GM12873 (cell line): ENCODE results near the gene CELF2.

Experiments
- TF ChIP-seq, protein P1 (sequence below): IDR thresholded peaks from 2 replicates; pipeline ENCODE4 v1.5.1; 2012; ENCODE audit warnings: low read depth, mild to moderate bottlenecking, moderate library complexity, low read length, control low read depth; ENCODE audit not compliant: insufficient read depth; ENCODE audit errors: missing control alignments

CELF2 gene

GRCh38 chr10:11098666-11099065 is 81.0 kb downstream of the CELF2 start:
- TF ChIP-seq, protein P1, sequence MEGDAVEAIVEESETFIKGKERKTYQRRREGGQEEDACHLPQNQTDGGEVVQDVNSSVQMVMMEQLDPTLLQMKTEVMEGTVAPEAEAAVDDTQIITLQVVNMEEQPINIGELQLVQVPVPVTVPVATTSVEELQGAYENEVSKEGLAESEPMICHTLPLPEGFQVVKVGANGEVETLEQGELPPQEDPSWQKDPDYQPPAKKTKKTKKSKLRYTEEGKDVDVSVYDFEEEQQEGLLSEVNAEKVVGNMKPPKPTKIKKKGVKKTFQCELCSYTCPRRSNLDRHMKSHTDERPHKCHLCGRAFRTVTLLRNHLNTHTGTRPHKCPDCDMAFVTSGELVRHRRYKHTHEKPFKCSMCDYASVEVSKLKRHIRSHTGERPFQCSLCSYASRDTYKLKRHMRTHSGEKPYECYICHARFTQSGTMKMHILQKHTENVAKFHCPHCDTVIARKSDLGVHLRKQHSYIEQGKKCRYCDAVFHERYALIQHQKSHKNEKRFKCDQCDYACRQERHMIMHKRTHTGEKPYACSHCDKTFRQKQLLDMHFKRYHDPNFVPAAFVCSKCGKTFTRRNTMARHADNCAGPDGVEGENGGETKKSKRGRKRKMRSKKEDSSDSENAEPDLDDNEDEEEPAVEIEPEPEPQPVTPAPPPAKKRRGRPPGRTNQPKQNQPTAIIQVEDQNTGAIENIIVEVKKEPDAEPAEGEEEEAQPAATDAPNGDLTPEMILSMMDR, result no peak

- TF ChIP-seq, protein P1, result peak; percentile 10
Measured at GRCh38 chr10:11104772-11105675, 87.4 kb downstream of the CELF2 start.

DNA sequence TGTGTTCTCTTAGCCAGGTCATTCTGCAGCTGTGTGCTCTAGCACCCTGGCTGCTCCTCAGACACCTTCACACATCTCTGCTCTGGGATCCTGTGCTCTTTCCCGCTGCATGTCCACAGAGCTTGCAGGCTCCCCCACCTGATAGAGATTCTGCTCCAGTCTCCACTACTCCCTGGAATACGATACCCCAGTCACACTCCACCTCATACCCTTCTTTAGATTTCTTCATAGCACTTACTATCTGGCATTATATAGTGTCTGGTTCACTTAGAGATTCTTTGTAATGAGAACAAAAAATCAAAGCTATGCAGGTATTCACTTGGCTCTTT is 88.0 kb downstream of the CELF2 start:
- TF ChIP-seq, protein P1, result no peak

- TF ChIP-seq, protein P1, result no peak
Measured at GRCh38 chr10:11106621-11107374, 89.1 kb downstream of the CELF2 start.

DNA sequence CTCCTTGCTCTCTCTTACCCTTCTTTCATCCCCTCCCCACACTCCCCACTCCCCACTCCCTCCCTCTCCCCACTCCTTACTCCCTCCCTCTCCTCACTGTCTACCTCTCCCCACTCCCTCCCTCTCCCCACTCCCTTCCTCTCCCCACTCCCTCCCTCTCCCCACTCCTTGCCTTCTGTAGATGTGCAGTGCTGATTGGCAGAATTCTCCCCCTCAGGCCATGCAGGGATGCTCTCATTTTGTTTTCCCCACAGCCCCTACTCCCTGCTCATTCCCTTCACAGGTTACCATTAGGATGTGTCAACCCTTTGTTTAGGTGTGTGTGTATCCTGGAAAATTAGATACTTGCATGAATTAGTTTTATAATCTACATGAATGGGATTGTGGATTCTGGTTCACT is 90.3 kb downstream of the CELF2 start:
- TF ChIP-seq, protein P1, result no peak

DNA sequence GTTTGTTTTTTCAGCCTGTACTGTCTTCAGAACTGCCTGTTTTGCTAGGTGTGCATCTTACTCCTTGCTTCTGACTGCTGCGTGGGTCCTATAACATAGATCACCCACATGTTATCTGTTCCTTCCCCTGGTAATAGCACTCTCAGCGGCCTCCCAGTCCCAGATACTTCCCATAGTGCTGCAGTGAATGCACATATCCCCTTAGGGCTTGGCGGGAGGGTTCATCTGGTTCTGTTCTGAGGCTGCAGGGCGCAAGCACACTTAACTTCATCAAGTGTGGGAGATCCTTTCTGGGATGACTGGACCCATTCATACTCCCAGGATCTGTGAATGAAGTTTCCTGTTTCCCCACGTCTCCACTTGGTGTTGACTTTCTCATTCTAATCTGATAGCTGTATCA is 90.7 kb downstream of the CELF2 start:
- TF ChIP-seq, protein P1, result no peak

GRCh38 chr10:11109590-11109989 is 91.9 kb downstream of the CELF2 start:
- TF ChIP-seq, protein P1, result no peak
